DND-41 (cell line): Measurements from ENCODE around the gene JUP.

Source experiments
- ATAC-seq: fragments of 200-7000 bp; cut with Tn5 transposase; 3 replicates; pipeline ENCODE4 v1.9.1; 2021; ENCODE audit warnings: low read depth; ENCODE audit not compliant: insufficient read depth
- DNase-seq: peaks from one replicate; pipeline ENCODE4 v3.0.0-alpha.2; 2020
- H2AFZ ChIP-seq: 2 replicates; pipeline ENCODE4 v1.6.0; 2012; ENCODE audit warnings: low read depth, low read length
- H3K27ac ChIP-seq: 2 replicates; pipeline ENCODE4 v1.5.1; 2012; ENCODE audit warnings: low read length, inconsistent platforms
- H3K27me3 ChIP-seq: fragments of 200-600 bp; sonication (generic); 2 replicates; pipeline ENCODE4 v1.6.0; 2012; ENCODE audit warnings: low read length, mild to moderate bottlenecking, inconsistent platforms; ENCODE audit not compliant: insufficient read depth, poor library complexity
- H3K36me3 ChIP-seq: 2 replicates; pipeline ENCODE4 v1.5.1; 2012; ENCODE audit warnings: low read length, inconsistent platforms; ENCODE audit not compliant: insufficient read depth
- H3K4me1 ChIP-seq: 2 replicates; pipeline ENCODE4 v1.5.1; 2012; ENCODE audit warnings: mild to moderate bottlenecking, low read length; ENCODE audit not compliant: insufficient read depth
- H3K4me2 ChIP-seq: 2 replicates; pipeline ENCODE4 v1.6.0; 2012; ENCODE audit warnings: mild to moderate bottlenecking, moderate library complexity, low read length, inconsistent platforms; ENCODE audit not compliant: insufficient read depth
- H3K4me3 ChIP-seq, 2 experiments: fragments of 200-600 bp in 1 of 2; shearing (Covaris generic) in 1 of 2; 2 replicates each; pipeline ENCODE4 v1.5.1; 2012 to 2016; ENCODE audit warnings: inconsistent platforms in 2 of 2, low read length in 2 of 2, mild to moderate bottlenecking in 2 of 2, low read depth in 1 of 2, moderate library complexity in 1 of 2
- H3K79me2 ChIP-seq: 2 replicates; pipeline ENCODE4 v1.6.0; 2012; ENCODE audit warnings: low read length, inconsistent platforms; ENCODE audit not compliant: insufficient read depth
- H3K9ac ChIP-seq: 2 replicates; pipeline ENCODE4 v1.6.0; 2012; ENCODE audit warnings: low read depth, mild to moderate bottlenecking, inconsistent platforms, low read length, moderate library complexity
- H3K9me3 ChIP-seq: 2 replicates; pipeline ENCODE4 v1.5.1; 2012; ENCODE audit warnings: low read length, moderate library complexity, mild to moderate bottlenecking, inconsistent platforms; ENCODE audit not compliant: insufficient read depth, severe bottlenecking
- H4K20me1 ChIP-seq: 2 replicates; pipeline ENCODE4 v1.6.0; 2012; ENCODE audit warnings: low read length; ENCODE audit not compliant: insufficient read depth
- EZH2 ChIP-seq: IDR thresholded peaks from 3 replicates; pipeline ENCODE4 v1.6.1; 2012; ENCODE audit warnings: borderline replicate concordance, low read depth, mild to moderate bottlenecking, moderate library complexity, low read length, inconsistent platforms; ENCODE audit not compliant: severe bottlenecking
- TF ChIP-seq, protein P1 (sequence below): IDR thresholded peaks from 2 replicates; pipeline ENCODE4 v1.5.1; 2012; ENCODE audit warnings: borderline replicate concordance, low read length, moderate library complexity, mild to moderate bottlenecking; ENCODE audit not compliant: poor library complexity, severe bottlenecking; ENCODE audit errors: extremely low read depth

JUP gene

DNA sequence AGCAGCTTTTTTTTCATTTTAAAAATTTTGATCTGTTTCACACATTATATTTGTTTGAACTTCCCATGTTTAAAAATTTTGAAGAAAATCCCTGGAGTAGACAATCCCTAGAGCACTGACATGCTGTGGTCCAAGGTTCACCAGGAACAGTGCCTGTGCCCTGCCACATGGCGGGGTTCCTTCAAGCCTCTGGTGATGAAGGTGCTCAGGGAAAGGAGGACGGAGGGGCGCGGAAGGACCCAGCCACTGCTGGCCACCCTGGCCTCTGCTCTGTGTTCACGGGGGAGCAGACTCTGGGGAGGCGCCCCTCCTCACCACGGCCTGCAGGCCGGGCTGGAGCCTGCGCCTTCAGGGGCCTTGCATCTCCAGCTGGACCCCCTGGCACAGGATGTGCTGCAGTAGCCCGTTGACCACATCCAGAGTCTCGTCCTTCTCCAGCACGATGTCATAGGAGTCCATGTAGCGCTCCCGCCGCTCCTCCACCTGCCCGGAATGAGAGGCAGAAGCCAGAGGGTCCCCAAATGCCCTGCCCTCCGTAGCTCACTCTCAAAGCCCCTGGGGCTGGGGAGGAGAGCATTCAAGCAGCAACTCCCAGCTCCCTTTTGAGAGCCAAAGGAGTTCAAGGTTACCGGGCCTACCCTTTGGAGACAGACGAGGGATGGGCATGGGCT is 38.8 kb upstream of the JUP start:
- Histone ChIP-seq H3K4me1 (no peaks in the 10 kb centered on the region), H3K36me3 (peaks cover 6% of the 10 kb centered on the region; the same call in 1 of the 2 replicates), H3K9ac (no peak overlapping the region), H3K79me2 (no peaks in the 10 kb centered on the region), H3K4me2 (no peak overlapping the region), H3K27me3 (no peaks in the 10 kb centered on the region), H2AFZ (no peak overlapping the region), H3K4me3 (no peak overlapping the region), H4K20me1 (no peaks in the 10 kb centered on the region), H3K9me3 (no peaks in the 10 kb centered on the region), H3K27ac (no peak overlapping the region)
- TF ChIP-seq, protein P1, sequence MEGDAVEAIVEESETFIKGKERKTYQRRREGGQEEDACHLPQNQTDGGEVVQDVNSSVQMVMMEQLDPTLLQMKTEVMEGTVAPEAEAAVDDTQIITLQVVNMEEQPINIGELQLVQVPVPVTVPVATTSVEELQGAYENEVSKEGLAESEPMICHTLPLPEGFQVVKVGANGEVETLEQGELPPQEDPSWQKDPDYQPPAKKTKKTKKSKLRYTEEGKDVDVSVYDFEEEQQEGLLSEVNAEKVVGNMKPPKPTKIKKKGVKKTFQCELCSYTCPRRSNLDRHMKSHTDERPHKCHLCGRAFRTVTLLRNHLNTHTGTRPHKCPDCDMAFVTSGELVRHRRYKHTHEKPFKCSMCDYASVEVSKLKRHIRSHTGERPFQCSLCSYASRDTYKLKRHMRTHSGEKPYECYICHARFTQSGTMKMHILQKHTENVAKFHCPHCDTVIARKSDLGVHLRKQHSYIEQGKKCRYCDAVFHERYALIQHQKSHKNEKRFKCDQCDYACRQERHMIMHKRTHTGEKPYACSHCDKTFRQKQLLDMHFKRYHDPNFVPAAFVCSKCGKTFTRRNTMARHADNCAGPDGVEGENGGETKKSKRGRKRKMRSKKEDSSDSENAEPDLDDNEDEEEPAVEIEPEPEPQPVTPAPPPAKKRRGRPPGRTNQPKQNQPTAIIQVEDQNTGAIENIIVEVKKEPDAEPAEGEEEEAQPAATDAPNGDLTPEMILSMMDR = no peak
- TF ChIP-seq EZH2 = no peak
- ATAC-seq = no peak
- no peak for DNase-seq

DNA sequence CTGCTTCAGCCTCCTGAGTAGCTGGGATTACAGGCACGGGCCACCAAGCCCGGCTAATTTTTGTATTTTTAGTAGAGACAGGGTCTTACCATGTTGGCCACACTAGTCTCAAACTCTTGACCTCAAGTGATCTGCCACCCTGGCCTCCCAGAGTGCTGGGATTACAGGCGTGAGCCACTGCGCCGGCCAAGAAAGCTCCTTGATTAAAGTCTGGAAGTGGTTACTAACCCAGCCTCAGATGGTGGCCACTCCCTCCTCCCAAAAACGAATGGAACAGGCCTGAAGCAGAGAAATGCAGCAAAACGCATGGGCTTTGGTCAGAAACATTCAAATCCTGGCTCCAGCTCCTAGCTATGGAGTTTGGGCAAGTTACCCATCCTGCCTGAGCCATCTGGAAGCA is 37.6 kb upstream of the JUP start:
- no peak overlapping the region for H3K27ac ChIP-seq
- no peaks in the 10 kb centered on the region for H3K9me3 ChIP-seq
- H3K36me3 ChIP-seq = peaks cover 6% of the 10 kb centered on the region; the same call in 1 of the 2 replicates
- no peaks in the 10 kb centered on the region for H3K27me3 ChIP-seq
- no peaks in the 10 kb centered on the region for H3K4me1 ChIP-seq
- H3K4me2 ChIP-seq = no peak overlapping the region
- no peaks in the 10 kb centered on the region for H4K20me1 ChIP-seq
- no peak overlapping the region for H3K4me3 ChIP-seq
- H3K9ac ChIP-seq = no peak overlapping the region
- ATAC-seq (no peak), DNase-seq (no peak)
- TF ChIP-seq EZH2 = no peak
- TF ChIP-seq, protein P1 = no peak
- H3K79me2 ChIP-seq = no peaks in the 10 kb centered on the region
- no peak overlapping the region for H2AFZ ChIP-seq

DNA sequence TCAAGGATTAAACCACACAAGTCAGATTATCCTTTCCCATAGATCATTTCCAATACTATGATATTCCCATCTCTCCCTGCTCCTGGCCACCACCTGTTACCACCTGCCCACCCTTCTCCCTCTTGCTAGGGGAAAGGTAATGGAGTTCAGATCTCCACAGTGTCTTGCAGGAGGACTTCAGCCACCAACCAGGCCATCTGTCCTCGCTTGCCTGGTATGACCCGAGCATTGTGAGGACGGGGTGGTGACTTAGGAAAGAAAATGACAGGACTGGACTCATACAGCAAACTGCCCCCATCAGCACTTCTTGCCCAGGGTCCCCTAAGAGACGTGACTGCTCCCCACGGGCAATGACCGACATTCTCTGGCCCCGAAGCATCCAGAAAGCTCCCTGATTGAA is 37.1 kb upstream of the JUP start:
- Histone ChIP-seq H3K27ac (no peak overlapping the region), H2AFZ (no peak overlapping the region), H3K36me3 (peaks cover 4% of the 10 kb centered on the region; the same call in 1 of the 2 replicates), H3K4me1 (no peaks in the 10 kb centered on the region), H3K4me2 (no peak overlapping the region), H3K79me2 (no peaks in the 10 kb centered on the region), H3K9me3 (no peaks in the 10 kb centered on the region), H3K27me3 (no peaks in the 10 kb centered on the region), H3K4me3 (no peak overlapping the region), H4K20me1 (no peaks in the 10 kb centered on the region), H3K9ac (no peak overlapping the region)
- DNase-seq (no peak), ATAC-seq (no peak)
- TF ChIP-seq, protein P1 = no peak
- TF ChIP-seq EZH2 = no peak

DNA sequence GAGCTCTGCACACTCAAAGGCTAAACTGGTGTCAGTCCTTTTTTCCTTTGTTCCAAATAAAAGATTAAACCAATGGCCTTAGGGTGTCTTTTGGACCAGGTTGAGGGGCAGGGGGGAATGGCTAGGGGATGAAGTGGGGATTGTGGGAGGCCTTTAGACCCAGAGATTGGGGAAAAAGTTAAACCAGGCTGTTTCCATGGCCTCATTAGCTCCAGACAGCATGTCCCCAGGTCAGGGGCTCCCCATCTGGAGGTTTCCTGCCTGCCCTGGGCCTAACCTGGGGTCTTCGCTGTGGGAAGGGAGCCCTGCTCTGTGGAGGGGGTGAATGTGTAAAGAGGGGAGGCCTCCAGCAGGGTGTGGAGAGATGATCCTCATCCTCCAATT is 36.6 kb upstream of the JUP start:
- H3K27me3 ChIP-seq = no peaks in the 10 kb centered on the region
- H3K4me2 ChIP-seq = no peak overlapping the region
- no peak for TF ChIP-seq EZH2
- TF ChIP-seq, protein P1 = no peak
- H3K9me3 ChIP-seq = no peaks in the 10 kb centered on the region
- no peaks in the 10 kb centered on the region for H4K20me1 ChIP-seq
- no peak overlapping the region for H2AFZ ChIP-seq
- H3K36me3 ChIP-seq = peaks cover 3% of the 10 kb centered on the region; the same call in 1 of the 2 replicates
- no peak for ATAC-seq
- H3K27ac ChIP-seq = no peak overlapping the region
- H3K79me2 ChIP-seq = no peaks in the 10 kb centered on the region
- H3K4me3 ChIP-seq = no peak overlapping the region
- DNase-seq = no peak
- H3K9ac ChIP-seq = no peak overlapping the region
- no peaks in the 10 kb centered on the region for H3K4me1 ChIP-seq
